SK-N-SH (cell line): Measurements from ENCODE around the gene PLXND1.

ENCODE experiments used
- CTCF ChIP-seq: fragments of 200-600 bp; sonication (generic); IDR thresholded peaks from 2 replicates; pipeline ENCODE4 v1.6.1; 2017; ENCODE audit warnings: antibody characterized with exemption, mild to moderate bottlenecking, moderate library complexity
- EZH2phosphoT487 ChIP-seq: fragments of 200-600 bp; sonication (generic); IDR thresholded peaks from 2 replicates; pipeline ENCODE4 v1.6.1; 2017; ENCODE audit warnings: low read depth, mixed run types, mild to moderate bottlenecking, antibody characterized with exemption, moderate library complexity, borderline replicate concordance
- GABPA ChIP-seq: IDR thresholded peaks from 2 replicates; pipeline ENCODE4 v1.4.0; 2012; ENCODE audit warnings: low read depth, mild to moderate bottlenecking
- JUND ChIP-seq: IDR thresholded peaks from 2 replicates; pipeline ENCODE4 v1.4.0; 2012
- TCF12 ChIP-seq: IDR thresholded peaks from 2 replicates; pipeline ENCODE4 v1.4.0; 2012
- YY1 ChIP-seq: IDR thresholded peaks from 2 replicates; pipeline ENCODE4 v1.4.0; 2012; ENCODE audit warnings: low read depth, mild to moderate bottlenecking
- TF ChIP-seq, protein P1 (sequence below): IDR thresholded peaks from 2 replicates; pipeline ENCODE4 v1.6.1; 2012; ENCODE audit warnings: mild to moderate bottlenecking, low read depth, low read length, moderate library complexity

GRCh38 chr3:129607391-129608068 is 1.1 kb upstream of the PLXND1 start:
- TF ChIP-seq CTCF (no peak), JUND (no peak), EZH2phosphoT487 (no peak), YY1 (no peak), GABPA (no peak), TCF12 (no peak)
- TF ChIP-seq, protein P1, sequence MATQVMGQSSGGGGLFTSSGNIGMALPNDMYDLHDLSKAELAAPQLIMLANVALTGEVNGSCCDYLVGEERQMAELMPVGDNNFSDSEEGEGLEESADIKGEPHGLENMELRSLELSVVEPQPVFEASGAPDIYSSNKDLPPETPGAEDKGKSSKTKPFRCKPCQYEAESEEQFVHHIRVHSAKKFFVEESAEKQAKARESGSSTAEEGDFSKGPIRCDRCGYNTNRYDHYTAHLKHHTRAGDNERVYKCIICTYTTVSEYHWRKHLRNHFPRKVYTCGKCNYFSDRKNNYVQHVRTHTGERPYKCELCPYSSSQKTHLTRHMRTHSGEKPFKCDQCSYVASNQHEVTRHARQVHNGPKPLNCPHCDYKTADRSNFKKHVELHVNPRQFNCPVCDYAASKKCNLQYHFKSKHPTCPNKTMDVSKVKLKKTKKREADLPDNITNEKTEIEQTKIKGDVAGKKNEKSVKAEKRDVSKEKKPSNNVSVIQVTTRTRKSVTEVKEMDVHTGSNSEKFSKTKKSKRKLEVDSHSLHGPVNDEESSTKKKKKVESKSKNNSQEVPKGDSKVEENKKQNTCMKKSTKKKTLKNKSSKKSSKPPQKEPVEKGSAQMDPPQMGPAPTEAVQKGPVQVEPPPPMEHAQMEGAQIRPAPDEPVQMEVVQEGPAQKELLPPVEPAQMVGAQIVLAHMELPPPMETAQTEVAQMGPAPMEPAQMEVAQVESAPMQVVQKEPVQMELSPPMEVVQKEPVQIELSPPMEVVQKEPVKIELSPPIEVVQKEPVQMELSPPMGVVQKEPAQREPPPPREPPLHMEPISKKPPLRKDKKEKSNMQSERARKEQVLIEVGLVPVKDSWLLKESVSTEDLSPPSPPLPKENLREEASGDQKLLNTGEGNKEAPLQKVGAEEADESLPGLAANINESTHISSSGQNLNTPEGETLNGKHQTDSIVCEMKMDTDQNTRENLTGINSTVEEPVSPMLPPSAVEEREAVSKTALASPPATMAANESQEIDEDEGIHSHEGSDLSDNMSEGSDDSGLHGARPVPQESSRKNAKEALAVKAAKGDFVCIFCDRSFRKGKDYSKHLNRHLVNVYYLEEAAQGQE, result no peak
